Mesothelial cell of epicardium (in vitro differentiated cells): Measurements from ENCODE around the gene SLC35F4. TPM values are rescaled to one million over a fixed set of nuclear protein-coding genes. Genes with fewer than 3 reads are reported as not detected.
A peak's percentile ranks its signal among the peaks of the same experiment; 100 is the strongest.
"Not testable (repeated sequence)": the region's sequence is repeated elsewhere in the genome, so short reads cannot be mapped to it uniquely, and the experiment has no call there.

ENCODE experiments used
- DNase-seq, 2 experiments: peaks; one replicate each; pipeline ENCODE4 v3.0.0; 2021; ENCODE audit warnings: low spot score in 2 of 2; ENCODE audit not compliant: unreplicated experiment in 2 of 2
- H3K27ac Mint-ChIP-seq: 2 replicates; pipeline ENCODE4 v1.8.0; 2021; ENCODE audit warnings: mixed read lengths
- H3K27me3 Mint-ChIP-seq: 2 replicates; pipeline ENCODE4 v1.8.0; 2021; ENCODE audit warnings: low read depth, mixed read lengths
- H3K36me3 Mint-ChIP-seq: 2 replicates; pipeline ENCODE4 v1.8.0; 2021; ENCODE audit warnings: mixed read lengths
- H3K4me1 Mint-ChIP-seq: 2 replicates; pipeline ENCODE4 v1.8.0; 2021; ENCODE audit warnings: mixed read lengths
- H3K4me3 Mint-ChIP-seq: 2 replicates; pipeline ENCODE4 v1.8.0; 2021; ENCODE audit warnings: mild to moderate bottlenecking, moderate library complexity, mixed read lengths
- H3K9me3 Mint-ChIP-seq: 2 replicates; pipeline ENCODE4 v1.8.0; 2021; ENCODE audit warnings: mixed read lengths
- total RNA-seq: library from RNA; stranded (reverse); gene quantifications from 3 replicates; pipeline ENCODE4 v1.2.1, GENCODE V29; 2021
- TF ChIP-seq, protein P1 (sequence below): fragments of 200-600 bp; sonication (generic); IDR thresholded peaks from one replicate; pipeline ENCODE4 v1.5.0; 2021; ENCODE audit warnings: antibody characterized with exemption; ENCODE audit not compliant: unreplicated experiment

Gene SLC35F4
- total RNA-seq, 1 donor from 2014 or later, result not detected

DNA sequence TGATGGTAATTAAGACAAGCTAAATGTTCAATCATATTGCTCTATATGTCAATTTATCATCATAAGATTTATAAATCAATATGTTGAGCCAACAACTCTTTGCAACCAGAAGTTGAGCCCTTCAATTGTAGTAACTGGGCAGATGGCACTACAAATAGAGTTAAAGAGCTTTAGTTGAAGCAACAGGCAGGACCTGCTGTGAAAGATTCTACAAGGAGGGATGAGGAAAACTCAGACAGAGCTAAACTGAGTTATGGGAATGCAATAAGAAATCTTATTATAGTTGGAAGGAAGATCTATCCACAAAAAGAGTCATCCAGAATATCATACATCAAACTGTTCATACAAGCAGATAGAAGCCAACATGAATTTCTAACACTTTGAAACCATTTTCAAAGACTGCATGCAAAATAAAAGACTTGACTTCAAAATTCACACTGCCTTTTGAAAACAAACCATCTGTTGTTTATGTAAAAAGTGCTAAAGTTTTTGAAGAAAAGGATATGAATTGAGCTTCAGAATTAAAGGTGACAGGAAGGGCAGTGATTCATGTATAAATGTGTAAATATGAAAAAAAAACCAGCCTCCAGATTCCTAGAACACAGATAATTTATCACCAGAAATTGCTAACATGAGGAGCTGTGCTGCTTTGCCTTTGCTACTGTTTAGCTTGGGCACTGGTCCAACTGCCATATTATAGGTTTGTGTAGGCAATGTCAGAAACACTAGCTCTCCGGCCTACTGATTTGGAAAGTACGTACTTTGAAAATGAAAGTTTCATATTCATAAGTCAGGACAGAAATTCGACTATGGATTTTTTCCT lies 133.2 kb downstream of the SLC35F4 start:
- no peak for DNase-seq
- H3K4me1 Mint-ChIP-seq, result peaks cover 17% of the 10 kb centered on the region
- H3K36me3 Mint-ChIP-seq, result no peaks in the 10 kb centered on the region
- peaks cover under 1% of the 10 kb centered on the region for H3K9me3 Mint-ChIP-seq
- TF ChIP-seq, protein P1, sequence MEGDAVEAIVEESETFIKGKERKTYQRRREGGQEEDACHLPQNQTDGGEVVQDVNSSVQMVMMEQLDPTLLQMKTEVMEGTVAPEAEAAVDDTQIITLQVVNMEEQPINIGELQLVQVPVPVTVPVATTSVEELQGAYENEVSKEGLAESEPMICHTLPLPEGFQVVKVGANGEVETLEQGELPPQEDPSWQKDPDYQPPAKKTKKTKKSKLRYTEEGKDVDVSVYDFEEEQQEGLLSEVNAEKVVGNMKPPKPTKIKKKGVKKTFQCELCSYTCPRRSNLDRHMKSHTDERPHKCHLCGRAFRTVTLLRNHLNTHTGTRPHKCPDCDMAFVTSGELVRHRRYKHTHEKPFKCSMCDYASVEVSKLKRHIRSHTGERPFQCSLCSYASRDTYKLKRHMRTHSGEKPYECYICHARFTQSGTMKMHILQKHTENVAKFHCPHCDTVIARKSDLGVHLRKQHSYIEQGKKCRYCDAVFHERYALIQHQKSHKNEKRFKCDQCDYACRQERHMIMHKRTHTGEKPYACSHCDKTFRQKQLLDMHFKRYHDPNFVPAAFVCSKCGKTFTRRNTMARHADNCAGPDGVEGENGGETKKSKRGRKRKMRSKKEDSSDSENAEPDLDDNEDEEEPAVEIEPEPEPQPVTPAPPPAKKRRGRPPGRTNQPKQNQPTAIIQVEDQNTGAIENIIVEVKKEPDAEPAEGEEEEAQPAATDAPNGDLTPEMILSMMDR, result no peak
- peaks cover 22% of the 10 kb centered on the region for H3K27me3 Mint-ChIP-seq
- H3K4me3 Mint-ChIP-seq, result no peak overlapping the region
- H3K27ac Mint-ChIP-seq, result peak overlapping the region; percentile 5

GRCh38 chr14:57729208-57730187 lies 136.4 kb downstream of the SLC35F4 start:
- TF ChIP-seq, protein P1, result no peak
- Mint-ChIP-seq H3K27ac (no peak overlapping the region), H3K4me1 (peaks cover 17% of the 10 kb centered on the region), H3K9me3 (peaks cover 17% of the 10 kb centered on the region), H3K36me3 (no peaks in the 10 kb centered on the region), H3K27me3 (peaks cover 25% of the 10 kb centered on the region), H3K4me3 (no peak overlapping the region)
- no peak for DNase-seq

DNA sequence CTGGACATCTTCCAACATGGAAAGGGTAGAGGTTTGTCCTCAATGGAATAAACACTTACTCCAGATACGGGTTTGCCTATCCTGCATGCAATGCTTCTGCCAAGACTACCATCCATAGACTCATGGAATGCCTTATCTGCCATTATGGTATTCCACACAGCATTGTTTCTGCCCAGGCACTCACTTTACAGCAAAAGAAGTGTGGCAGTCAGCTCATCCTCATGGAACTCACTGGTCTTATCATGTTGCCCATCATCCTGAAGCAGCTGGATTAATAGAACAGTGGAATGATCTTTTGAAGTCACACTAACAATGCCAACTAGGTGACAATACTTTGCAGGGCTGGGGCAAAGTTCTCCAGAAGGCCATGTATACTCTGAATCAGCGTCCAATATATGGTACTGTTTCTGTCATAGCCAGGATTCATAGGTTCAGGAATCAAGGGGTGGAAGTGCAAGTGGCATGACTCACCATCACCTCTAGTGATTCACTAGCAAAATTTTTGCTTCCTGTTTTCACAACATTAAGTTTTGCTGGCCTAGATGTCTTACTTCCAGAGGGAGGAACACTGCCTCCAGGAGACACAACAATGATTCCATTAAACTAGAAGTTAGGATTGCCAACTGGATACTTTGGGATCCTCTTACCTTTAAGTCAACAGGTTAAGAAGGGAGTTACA lies 140.4 kb downstream of the SLC35F4 start:
- no peak for DNase-seq
- Mint-ChIP-seq H3K36me3 (no peaks in the 10 kb centered on the region), H3K4me1 (no peaks in the 10 kb centered on the region), H3K9me3 (peaks cover 32% of the 10 kb centered on the region), H3K27ac (no peak overlapping the region), H3K27me3 (peaks cover 18% of the 10 kb centered on the region), H3K4me3 (no peak overlapping the region)
- TF ChIP-seq, protein P1, result no peak

DNA sequence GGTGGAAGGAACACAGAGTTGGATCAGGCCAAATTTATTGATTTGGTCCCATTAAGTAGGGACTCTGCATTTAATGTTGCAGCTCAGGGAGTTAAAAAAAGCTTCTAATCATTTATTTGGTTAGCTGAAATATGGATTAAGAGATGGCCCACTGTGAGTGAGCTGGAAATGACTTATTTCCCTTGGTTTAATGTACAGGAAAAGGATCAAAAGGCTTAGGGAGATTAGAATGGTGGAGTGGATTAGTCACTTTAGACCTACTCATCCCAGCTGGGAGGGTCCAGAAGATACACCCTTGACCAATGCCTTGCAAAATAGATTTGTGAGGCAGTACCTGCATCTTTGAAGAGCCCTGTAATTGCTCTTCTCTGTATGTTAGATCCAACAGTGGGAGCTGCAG lies 143.8 kb downstream of the SLC35F4 start:
- not testable (repeated sequence) for H3K4me3 Mint-ChIP-seq, H3K4me1 Mint-ChIP-seq, H3K27me3 Mint-ChIP-seq, H3K27ac Mint-ChIP-seq, H3K36me3 Mint-ChIP-seq, DNase-seq
- peaks cover 41% of the 10 kb centered on the region for H3K9me3 Mint-ChIP-seq

DNA sequence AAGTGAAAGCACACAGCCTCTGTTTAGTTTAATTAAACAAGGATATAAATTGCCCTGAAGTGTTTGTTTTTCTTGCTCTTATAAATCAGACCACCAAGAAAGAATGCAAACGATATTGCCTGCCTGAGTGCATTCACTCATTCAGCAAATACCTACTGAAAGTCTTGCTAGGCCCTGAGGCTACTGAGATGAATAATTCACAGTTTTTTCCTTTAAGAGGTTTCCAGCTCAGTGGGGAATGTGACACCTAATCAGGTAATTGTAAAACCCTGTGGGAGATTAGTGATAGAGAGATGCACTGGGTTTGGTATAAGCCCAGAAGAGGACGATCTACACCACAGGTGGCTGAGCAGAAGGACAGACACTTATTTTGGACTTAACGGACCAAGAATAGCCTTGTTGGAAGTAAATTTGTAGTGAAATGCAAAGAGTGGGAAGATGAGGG lies 151.4 kb downstream of the SLC35F4 start:
- peaks cover 19% of the 10 kb centered on the region for H3K9me3 Mint-ChIP-seq
- H3K4me1 Mint-ChIP-seq, result no peaks in the 10 kb centered on the region
- peaks cover 25% of the 10 kb centered on the region for H3K27me3 Mint-ChIP-seq
- DNase-seq, result no peak
- no peaks in the 10 kb centered on the region for H3K36me3 Mint-ChIP-seq
- H3K4me3 Mint-ChIP-seq, result no peak overlapping the region
- TF ChIP-seq, protein P1, result no peak
- no peak overlapping the region for H3K27ac Mint-ChIP-seq
